Stimulated activated CD4-positive, alpha-beta T cell treated with anti-CD3 and anti-CD28 coated beads, Interleukin-2, amount 100 ng/mL, for 4 hours (primary cell): ENCODE results near the gene SMIM34.
"Not testable (repeated sequence)": the region's sequence is repeated elsewhere in the genome, so short reads cannot be mapped to it uniquely, and the experiment has no call there.

ENCODE experiments used
- DNase-seq: peaks from one replicate; pipeline ENCODE4 v3.0.0-alpha.2; 2020; ENCODE audit warnings: low read depth

SMIM34 gene

GRCh38 chr21:34423805-34424204, at the start of gene SMIM34:
Gene SMIM34, minus strand, starts transcription at chr21:34423951. Its CDS starts 112 bp downstream, at chr21:34423839.
- not testable (repeated sequence) for DNase-seq

GRCh38 chr21:34467333-34467732, 43.6 kb upstream of the SMIM34 start:
- not testable (repeated sequence) for DNase-seq

GRCh38 chr21:34459426-34459825, 35.7 kb upstream of the SMIM34 start:
- DNase-seq = not testable (repeated sequence)

- DNase-seq = not testable (repeated sequence)
Observed at GRCh38 chr21:34458266-34458665, 34.5 kb upstream of the SMIM34 start.

- not testable (repeated sequence) for DNase-seq
Observed at GRCh38 chr21:34456180-34456579, 32.4 kb upstream of the SMIM34 start.

- DNase-seq = not testable (repeated sequence)
Observed at GRCh38 chr21:34455628-34456027, 31.9 kb upstream of the SMIM34 start.

- not testable (repeated sequence) for DNase-seq
Observed at GRCh38 chr21:34447018-34447417, 23.3 kb upstream of the SMIM34 start.

GRCh38 chr21:34443486-34443885, 19.7 kb upstream of the SMIM34 start:
- DNase-seq = not testable (repeated sequence)

- DNase-seq = not testable (repeated sequence)
Observed at GRCh38 chr21:34429710-34430109, 6.0 kb upstream of the SMIM34 start.

GRCh38 chr21:34428441-34428840, 4.7 kb upstream of the SMIM34 start:
- DNase-seq = not testable (repeated sequence)

- DNase-seq = not testable (repeated sequence)
Observed at GRCh38 chr21:34427339-34427738, 3.6 kb upstream of the SMIM34 start.

GRCh38 chr21:34417448-34418077, 6.2 kb downstream of the SMIM34 start:
- DNase-seq = not testable (repeated sequence)

GRCh38 chr21:34407294-34407693, 16.5 kb downstream of the SMIM34 start:
- not testable (repeated sequence) for DNase-seq

- DNase-seq = not testable (repeated sequence)
Observed at GRCh38 chr21:34406676-34407075, 17.1 kb downstream of the SMIM34 start.

GRCh38 chr21:34406102-34406501, 17.6 kb downstream of the SMIM34 start:
- not testable (repeated sequence) for DNase-seq

GRCh38 chr21:34405686-34406085, 18.1 kb downstream of the SMIM34 start:
- DNase-seq = not testable (repeated sequence)

GRCh38 chr21:34404742-34405141, 19.0 kb downstream of the SMIM34 start:
- DNase-seq = not testable (repeated sequence)

- DNase-seq = not testable (repeated sequence)
Observed at GRCh38 chr21:34400522-34400921, 23.2 kb downstream of the SMIM34 start.

- DNase-seq = not testable (repeated sequence)
Observed at GRCh38 chr21:34383724-34384415, 39.9 kb downstream of the SMIM34 start.

- not testable (repeated sequence) for DNase-seq
Observed at GRCh38 chr21:34383138-34383537, 40.6 kb downstream of the SMIM34 start.

GRCh38 chr21:34375619-34375972, 48.2 kb downstream of the SMIM34 start:
- DNase-seq = not testable (repeated sequence)

- not testable (repeated sequence) for DNase-seq
Observed at GRCh38 chr21:34374940-34375618, 48.7 kb downstream of the SMIM34 start, which contains the start of gene SMIM11. Gene SMIM11, plus strand, starts transcription at chr21:34375507. Its CDS starts 3,998 bp downstream, at chr21:34379505.

- DNase-seq = not testable (repeated sequence)
Observed at GRCh38 chr21:34374462-34374861, 49.3 kb downstream of the SMIM34 start.
